ENCODE measurements around the gene UBR7.

DNA sequence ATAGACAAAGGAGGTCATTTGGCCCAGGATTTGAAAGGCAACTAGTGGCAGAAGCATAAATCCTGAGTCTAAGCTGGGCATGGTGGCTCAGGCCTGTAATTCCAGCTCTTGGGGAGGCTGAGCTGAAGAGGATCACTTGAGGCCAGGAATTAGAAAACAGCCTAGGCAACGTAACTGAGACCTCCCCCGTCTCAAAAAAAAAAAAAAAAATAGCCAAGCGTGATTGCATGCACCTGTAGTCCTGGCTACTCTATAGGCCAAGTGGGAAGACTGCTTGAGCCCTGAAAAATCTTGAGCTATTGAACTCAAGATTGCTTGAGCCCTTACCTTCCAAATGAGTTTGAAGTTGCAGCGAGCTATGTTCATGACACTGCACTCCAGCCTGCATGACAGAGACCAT lies 8.0 kb upstream of the UBR7 start:
- TF ChIP-seq POLR2A (IDR thresholded peaks at IDR 0.05; ENCODE audit: low read depth, low read length) (no peak), POLR2AphosphoS5 (IDR thresholded peaks at IDR 0.05; ENCODE audit: low read depth, low read length) (no peak), TAF1 (IDR thresholded peaks at IDR 0.05; ENCODE audit: low read depth, low read length) (no peak), SPI1 (IDR thresholded peaks at IDR 0.05; ENCODE audit: low read depth, low read length) (no peak), PAX5 (IDR thresholded peaks at IDR 0.05; ENCODE audit: insufficient read depth, low read length, severe bottlenecking) (no peak)
